A549 (cell line): ENCODE data around the gene SAA1.

Experiments
- CBX8 ChIP-seq: fragments of 200-600 bp; sonication (generic); IDR thresholded peaks from 2 replicates; pipeline ENCODE4 v1.6.1; 2016
- CHD4 ChIP-seq: fragments of 200-600 bp; sonication (generic); IDR thresholded peaks from 2 replicates; pipeline ENCODE4 v1.6.1; 2016; ENCODE audit warnings: antibody characterized with exemption, mild to moderate bottlenecking, borderline replicate concordance
- EHF ChIP-seq: fragments of 250-450 bp; sonication (Bioruptor Pico); IDR thresholded peaks from 2 replicates; pipeline ENCODE4 v1.5.0; 2020; ENCODE audit warnings: mild to moderate bottlenecking
- EP300 ChIP-seq, 2 experiments: fragments of >200 bp; sonication (Bioruptor Twin); formaldehyde crosslinking; IDR thresholded peaks; 2 replicates in 1 of 2; 3 replicates in 1 of 2; pipeline ENCODE4 v1.6.1; 2016 to 2017
- FOSL2 ChIP-seq, 2 experiments: fragments of 450-650 bp in 1 of 2; fragments of >200 bp in 1 of 2; sonication (Bioruptor Twin) in 1 of 2; formaldehyde crosslinking; IDR thresholded peaks; 2 replicates each; pipeline versions ENCODE4 v1.5.0 to v1.6.1; 2016 to 2020; ENCODE audit warnings: mild to moderate bottlenecking in 1 of 2, moderate library complexity in 1 of 2
- GATA3 ChIP-seq: IDR thresholded peaks from 2 replicates; pipeline ENCODE4 v1.6.1; 2012; ENCODE audit warnings: borderline replicate concordance
- HDAC2 ChIP-seq: fragments of 200-600 bp; sonication (generic); IDR thresholded peaks from 2 replicates; pipeline ENCODE4 v1.6.1; 2016
- MYC ChIP-seq: IDR thresholded peaks from 2 replicates; pipeline ENCODE4 v1.6.1; 2012; ENCODE audit warnings: mild to moderate bottlenecking, inconsistent platforms, low read length, improper control_type of control experiment, borderline replicate concordance
- POLR2A ChIP-seq: IDR thresholded peaks from 2 replicates; pipeline ENCODE4 v1.6.1; 2012; ENCODE audit warnings: mild to moderate bottlenecking, low read length
- SMC3 ChIP-seq: fragments of >200 bp; sonication (Bioruptor Twin); formaldehyde crosslinking; IDR thresholded peaks from 3 replicates; pipeline ENCODE4 v1.6.1; 2018; ENCODE audit warnings: inconsistent platforms
- SREBF2 ChIP-seq: fragments of 450-650 bp; IDR thresholded peaks from 2 replicates; pipeline ENCODE4 v1.6.1; 2014; ENCODE audit warnings: mild to moderate bottlenecking, moderate library complexity
- TF ChIP-seq, protein P1 (sequence below): fragments of >200 bp; sonication (Bioruptor Twin); formaldehyde crosslinking; IDR thresholded peaks from 3 replicates; pipeline ENCODE4 v1.5.1; 2016
- TF ChIP-seq, protein P2 (sequence below): fragments of 150-350 bp; IDR thresholded peaks from 2 replicates; pipeline ENCODE4 v1.6.1; 2014; ENCODE audit warnings: low read depth, mild to moderate bottlenecking, low read length
- TF ChIP-seq, protein P3 (sequence below): fragments of 200-600 bp; sonication (generic); IDR thresholded peaks from 2 replicates; pipeline ENCODE4 v1.6.1; 2016; ENCODE audit warnings: antibody characterized with exemption, mild to moderate bottlenecking, moderate library complexity

- TF ChIP-seq FOSL2 (IDR thresholded peaks at IDR 0.05) (no peak), FOSL2 (CRISPR knock-in tag; IDR thresholded peaks at IDR 0.05) (no peak), POLR2A (no peak), SREBF2 (no peak), EP300 (IDR thresholded peaks at IDR 0.05) (no peak), HDAC2 (no peak), CHD4 (no peak), CBX8 (no peak), EHF (CRISPR knock-in tag) (no peak), GATA3 (no peak), SMC3 (no peak), MYC (no peak)
- TF ChIP-seq, protein P1, sequence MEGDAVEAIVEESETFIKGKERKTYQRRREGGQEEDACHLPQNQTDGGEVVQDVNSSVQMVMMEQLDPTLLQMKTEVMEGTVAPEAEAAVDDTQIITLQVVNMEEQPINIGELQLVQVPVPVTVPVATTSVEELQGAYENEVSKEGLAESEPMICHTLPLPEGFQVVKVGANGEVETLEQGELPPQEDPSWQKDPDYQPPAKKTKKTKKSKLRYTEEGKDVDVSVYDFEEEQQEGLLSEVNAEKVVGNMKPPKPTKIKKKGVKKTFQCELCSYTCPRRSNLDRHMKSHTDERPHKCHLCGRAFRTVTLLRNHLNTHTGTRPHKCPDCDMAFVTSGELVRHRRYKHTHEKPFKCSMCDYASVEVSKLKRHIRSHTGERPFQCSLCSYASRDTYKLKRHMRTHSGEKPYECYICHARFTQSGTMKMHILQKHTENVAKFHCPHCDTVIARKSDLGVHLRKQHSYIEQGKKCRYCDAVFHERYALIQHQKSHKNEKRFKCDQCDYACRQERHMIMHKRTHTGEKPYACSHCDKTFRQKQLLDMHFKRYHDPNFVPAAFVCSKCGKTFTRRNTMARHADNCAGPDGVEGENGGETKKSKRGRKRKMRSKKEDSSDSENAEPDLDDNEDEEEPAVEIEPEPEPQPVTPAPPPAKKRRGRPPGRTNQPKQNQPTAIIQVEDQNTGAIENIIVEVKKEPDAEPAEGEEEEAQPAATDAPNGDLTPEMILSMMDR, result no peak
- TF ChIP-seq, protein P2, sequence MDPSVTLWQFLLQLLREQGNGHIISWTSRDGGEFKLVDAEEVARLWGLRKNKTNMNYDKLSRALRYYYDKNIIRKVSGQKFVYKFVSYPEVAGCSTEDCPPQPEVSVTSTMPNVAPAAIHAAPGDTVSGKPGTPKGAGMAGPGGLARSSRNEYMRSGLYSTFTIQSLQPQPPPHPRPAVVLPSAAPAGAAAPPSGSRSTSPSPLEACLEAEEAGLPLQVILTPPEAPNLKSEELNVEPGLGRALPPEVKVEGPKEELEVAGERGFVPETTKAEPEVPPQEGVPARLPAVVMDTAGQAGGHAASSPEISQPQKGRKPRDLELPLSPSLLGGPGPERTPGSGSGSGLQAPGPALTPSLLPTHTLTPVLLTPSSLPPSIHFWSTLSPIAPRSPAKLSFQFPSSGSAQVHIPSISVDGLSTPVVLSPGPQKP, result no peak
- TF ChIP-seq, protein P3, sequence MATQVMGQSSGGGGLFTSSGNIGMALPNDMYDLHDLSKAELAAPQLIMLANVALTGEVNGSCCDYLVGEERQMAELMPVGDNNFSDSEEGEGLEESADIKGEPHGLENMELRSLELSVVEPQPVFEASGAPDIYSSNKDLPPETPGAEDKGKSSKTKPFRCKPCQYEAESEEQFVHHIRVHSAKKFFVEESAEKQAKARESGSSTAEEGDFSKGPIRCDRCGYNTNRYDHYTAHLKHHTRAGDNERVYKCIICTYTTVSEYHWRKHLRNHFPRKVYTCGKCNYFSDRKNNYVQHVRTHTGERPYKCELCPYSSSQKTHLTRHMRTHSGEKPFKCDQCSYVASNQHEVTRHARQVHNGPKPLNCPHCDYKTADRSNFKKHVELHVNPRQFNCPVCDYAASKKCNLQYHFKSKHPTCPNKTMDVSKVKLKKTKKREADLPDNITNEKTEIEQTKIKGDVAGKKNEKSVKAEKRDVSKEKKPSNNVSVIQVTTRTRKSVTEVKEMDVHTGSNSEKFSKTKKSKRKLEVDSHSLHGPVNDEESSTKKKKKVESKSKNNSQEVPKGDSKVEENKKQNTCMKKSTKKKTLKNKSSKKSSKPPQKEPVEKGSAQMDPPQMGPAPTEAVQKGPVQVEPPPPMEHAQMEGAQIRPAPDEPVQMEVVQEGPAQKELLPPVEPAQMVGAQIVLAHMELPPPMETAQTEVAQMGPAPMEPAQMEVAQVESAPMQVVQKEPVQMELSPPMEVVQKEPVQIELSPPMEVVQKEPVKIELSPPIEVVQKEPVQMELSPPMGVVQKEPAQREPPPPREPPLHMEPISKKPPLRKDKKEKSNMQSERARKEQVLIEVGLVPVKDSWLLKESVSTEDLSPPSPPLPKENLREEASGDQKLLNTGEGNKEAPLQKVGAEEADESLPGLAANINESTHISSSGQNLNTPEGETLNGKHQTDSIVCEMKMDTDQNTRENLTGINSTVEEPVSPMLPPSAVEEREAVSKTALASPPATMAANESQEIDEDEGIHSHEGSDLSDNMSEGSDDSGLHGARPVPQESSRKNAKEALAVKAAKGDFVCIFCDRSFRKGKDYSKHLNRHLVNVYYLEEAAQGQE, result no peak
These were observed 42.3 kb upstream of the SAA1 start for GRCh38 chr11:18223591-18224387.
